ENCODE data around the gene ZC3H15.
"Not testable (repeated sequence)": the region's sequence is repeated elsewhere in the genome, so short reads cannot be mapped to it uniquely, and the experiment has no call there.

ZC3H15 gene

GRCh38 chr2:186485871-186486650 is at the start of gene ZC3H15:
Gene ZC3H15, plus strand, starts transcription at chr2:186486260. Its CDS starts 123 bp downstream, at chr2:186486383.
- peak; percentile 68 for DNase-seq

DNA sequence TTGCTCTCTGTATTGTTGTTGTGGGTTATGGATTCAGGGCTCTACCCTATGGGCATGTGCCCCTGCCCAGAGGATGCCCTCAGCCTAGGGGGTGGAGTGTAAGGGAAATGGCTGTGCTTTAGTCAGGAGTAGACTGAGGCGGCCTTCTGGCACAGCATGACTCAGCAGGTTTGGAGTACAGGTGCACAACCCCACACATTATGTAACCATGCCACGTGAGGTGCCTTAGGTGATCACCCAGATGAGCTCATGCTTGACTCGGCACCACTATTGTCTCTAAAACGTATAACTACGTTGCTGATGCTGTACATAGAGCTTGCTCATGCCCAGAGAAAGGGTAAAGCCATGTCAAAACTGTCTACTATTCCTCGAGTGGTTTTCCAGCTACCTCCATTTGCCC is 48.3 kb upstream of the ZC3H15 start:
- DNase-seq = no peak

DNA sequence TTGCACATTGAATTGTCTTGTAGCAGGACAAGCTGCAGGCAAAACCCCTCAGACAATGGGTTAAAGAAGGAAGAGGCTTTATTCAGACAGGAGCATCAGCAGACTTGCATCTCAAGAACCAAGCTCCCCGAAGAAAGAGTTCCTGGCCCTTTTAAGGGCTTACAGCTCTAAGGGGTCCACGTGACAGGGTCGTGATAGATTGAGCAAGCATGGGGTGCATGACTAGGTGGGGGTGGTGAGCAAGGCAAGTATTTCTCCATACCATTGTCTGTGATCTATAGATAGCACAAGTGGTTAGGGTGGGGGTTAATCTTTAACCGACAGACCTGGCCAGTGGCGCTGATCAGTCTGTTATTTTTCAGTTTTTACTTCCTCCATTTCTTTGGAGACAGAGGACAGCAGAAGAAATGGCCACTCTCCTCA is 46.4 kb upstream of the ZC3H15 start:
- DNase-seq = not testable (repeated sequence)

- DNase-seq = no peak
Measured at GRCh38 chr2:186440506-186440905, 45.6 kb upstream of the ZC3H15 start.

GRCh38 chr2:186442885-186443284 is 43.2 kb upstream of the ZC3H15 start:
- DNase-seq = no peak

DNA sequence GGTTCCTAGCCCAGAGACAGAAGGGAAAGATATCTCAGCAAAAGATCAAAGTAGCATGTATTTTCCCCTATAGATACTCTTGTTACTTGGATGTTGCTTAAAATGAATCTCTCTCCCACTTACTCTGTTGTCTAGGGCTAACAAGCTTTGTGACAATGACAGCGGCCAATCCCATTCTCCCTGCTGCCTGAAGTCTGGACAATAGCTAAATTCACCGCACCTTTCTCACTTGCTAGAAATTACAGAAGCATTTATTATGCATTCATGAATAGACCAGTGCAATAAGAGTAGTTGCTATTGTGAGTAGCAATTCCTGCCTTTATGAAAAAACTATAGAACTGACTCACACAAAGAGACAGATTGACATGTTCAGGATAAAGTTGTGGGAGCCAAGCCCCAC is 42.2 kb upstream of the ZC3H15 start:
- DNase-seq = no peak

DNA sequence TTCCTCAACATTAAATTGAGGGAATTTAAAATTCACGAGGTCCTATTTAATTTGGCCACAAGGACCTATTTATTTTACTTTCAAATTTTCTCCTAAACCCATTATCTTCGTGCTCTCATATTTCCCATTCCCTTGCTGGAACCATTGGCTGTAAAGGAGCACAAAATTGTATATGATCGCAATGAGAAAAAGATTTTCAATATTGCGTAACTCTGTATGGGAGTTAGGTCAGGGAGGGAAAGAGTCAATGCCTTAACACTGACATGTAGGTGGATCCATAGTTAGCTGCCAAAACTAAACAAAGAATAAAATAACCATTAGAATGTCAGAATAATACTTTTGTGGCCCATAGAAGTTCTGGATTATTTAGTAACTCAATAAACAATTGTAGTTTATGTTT is 40.6 kb upstream of the ZC3H15 start:
- DNase-seq = no peak

DNA sequence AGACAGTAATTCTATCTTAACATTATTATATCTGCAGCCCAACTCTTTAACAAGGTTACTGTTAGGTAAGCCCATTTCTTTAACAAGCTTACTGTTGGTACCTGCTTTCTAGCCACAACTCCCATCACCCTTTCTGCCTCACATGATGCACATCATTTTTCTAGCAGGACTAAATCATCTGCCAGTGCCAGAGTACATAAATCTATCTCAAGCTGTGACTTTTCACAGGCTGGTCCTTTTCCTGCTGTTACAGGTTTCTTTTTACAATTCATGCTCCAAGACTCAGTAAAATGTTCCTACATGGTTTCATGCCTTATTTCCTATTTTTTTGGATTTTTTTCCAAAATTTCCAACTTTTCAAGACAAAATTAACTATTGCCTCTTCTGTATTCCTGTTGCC is 30.4 kb upstream of the ZC3H15 start:
- DNase-seq = no peak

DNA sequence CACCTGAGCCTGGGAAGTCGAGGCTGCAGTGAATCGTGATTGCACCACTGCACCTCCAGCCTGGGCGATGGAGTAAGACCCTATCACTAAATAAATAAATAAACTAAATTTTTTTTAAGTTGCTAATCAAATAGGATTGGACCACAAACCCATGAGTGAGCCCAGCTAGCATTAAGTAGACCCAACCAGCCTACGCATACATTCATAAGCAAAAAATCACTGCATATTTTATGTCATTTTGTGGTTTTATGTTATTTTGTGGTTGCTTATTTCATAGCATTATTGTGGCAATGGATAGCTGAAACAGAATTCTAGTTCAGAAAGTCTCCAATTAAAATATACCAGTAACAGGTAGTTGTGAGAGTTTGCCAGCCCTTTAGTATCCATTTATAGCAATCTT is 29.1 kb upstream of the ZC3H15 start:
- no peak for DNase-seq

DNA sequence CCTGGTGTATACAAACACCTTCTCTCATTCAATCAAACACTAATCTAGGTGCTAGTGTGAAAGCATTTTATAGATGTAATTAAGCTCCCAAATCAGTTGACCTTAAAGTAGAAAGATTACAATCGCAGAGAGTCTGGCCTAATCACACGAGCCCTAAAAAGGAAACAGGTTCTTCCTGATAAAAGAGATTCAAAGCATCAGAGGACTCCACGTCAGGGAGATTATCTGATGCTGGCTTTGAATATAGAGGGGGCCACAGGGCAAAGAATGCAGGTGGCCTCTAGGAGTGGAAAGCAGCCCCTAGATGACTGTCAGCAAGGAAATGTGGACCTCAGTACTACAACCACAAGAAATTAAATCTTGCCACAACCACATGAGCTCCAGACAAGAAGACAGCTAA is 28.2 kb upstream of the ZC3H15 start:
- DNase-seq = no peak

- peak; percentile 17 for DNase-seq
Measured at GRCh38 chr2:186459009-186459408, 27.1 kb upstream of the ZC3H15 start.

DNA sequence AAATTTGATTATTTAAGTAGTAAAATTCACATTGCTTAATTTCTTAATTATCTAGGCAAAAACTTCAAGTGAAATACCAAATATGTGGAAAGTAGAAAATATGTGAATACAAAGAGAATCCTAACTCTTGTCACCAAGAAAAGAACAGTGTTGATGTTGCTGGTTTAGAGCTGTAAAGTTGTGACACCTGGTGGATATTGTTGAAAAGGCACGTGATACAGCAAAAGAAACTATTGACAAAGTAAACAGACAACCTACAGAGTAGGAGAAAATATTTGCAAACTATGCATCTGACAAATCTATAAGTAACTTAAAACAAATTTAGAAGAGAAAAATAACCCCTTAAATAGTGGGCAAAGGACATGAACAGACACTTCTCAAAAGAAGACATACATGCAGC is 25.6 kb upstream of the ZC3H15 start:
- no peak for DNase-seq

DNA sequence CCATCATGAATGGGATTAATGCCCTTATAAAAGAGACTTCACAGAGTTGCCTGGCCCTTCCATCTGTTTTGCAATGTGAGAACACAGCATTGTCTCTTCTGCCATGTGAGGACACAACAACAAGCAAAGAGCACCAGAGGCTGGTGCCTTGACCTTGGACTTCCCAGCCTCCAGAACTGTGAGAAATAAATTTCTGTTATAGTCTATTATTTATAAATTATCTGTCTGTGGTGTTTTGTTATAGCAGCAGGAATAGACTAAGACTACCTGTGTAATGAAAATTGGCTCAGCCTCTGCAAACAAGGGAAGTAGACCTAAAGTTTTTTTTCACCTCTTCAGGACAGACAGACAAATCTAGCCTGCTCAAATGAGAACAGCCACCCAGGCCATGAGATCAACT is 19.3 kb upstream of the ZC3H15 start:
- DNase-seq = no peak

- DNase-seq = no peak
Measured at GRCh38 chr2:186467421-186467820, 18.6 kb upstream of the ZC3H15 start.

GRCh38 chr2:186472722-186473493 is 13.2 kb upstream of the ZC3H15 start:
- not testable (repeated sequence) for DNase-seq

GRCh38 chr2:186474239-186474638 is 11.8 kb upstream of the ZC3H15 start:
- DNase-seq = not testable (repeated sequence)

GRCh38 chr2:186477790-186478189 is 8.3 kb upstream of the ZC3H15 start:
- DNase-seq = no peak

DNA sequence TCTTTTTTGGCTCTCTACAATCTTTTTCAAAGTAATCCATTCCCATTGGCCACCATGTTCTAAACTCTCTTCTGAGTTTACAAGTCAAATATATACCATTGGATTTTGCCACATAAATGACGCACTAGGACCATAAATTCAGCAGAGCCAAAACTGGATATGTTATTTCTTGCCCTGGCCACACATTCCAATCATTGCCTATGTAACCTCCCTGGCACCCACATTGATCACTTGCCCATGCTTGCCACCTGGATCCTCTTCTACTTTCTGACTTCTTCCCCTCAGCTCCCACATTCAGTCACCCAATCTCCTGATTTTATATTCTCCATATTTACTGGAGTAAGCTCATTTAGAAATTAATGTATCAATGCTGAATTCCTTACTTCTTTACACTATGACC is 5.1 kb upstream of the ZC3H15 start:
- DNase-seq = no peak

- DNase-seq = no peak
Measured at GRCh38 chr2:186484062-186484735, 1.9 kb upstream of the ZC3H15 start.

- no peak for DNase-seq
Measured at GRCh38 chr2:186485576-186485870, 537 bp upstream of the ZC3H15 start.

DNA sequence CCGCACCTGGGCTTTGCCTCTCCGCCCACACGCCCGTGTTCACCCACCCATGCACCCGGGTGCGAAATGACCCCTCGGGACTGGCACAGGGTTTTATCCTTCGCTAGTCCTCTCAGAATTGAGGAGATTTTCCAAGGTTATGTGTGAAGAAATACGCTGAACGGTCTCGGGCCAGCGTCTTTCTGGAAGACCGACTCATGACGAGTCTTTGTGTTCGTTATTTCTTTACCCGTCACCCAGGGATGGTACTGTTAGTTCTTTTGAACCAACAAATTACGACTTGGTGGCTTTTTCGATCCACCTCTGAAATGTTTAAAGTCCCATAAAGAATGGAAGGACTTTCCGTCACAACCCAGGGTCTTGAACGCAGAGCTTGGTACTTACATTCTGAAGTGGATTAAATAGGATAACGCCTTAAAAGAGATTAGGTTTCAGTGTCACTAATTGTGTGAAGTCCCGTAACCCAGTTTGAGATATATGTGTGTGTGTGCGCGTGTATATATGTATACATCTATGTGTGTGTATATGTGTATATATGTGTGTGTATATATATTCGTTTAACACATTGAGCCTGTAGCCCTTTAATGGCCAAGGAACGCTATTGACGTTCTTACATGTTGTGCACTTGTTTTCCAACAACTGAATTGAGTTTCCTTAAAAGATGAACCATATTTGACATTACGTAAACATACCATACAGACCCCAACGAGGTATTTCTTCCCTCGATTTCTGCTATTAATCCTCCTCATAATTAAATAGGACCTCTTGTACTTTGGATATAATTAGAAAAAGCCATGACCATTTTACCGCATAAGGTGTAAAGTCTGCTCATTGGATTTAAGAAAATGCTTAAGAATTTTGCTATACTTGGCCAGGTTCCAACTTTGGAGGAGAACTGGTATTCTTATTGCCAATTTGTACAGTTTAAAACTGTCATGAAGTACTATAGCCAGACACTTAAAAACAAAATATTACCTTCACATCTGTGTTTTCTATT is 889 bp downstream of the ZC3H15 start:
- no peak for DNase-seq

DNA sequence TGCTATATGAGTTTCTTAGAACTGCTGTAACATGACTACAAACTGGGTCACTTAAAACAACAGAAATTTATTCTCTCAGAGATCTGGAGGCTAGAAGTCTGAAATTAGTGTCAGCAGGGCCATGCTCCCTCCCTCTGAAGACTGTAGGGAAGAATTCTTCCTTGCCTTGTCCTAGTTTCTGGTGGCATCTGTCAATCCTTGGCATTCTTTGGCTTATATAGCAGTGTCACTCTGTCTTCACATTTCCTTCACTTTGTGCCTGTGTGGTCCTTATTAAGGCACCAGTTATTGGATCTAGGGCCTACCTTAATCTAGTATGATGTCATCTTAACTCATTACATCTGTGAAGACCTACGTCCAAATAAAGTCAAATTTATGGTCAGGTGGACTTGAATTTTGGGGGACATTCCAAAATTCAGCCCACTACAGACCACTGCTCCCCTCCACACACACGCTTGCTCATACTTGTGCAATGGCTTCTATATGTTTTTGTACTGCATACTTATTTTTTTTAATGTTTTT is 7.6 kb downstream of the ZC3H15 start:
- DNase-seq = no peak
